ENCODE measurements around the gene CDX2. TPM values are rescaled to one million over a fixed set of nuclear protein-coding genes. Genes with fewer than 3 reads are reported as not detected.
A peak's percentile ranks its signal among the peaks of the same experiment; 100 is the strongest.

The CDX2 gene, protein sequence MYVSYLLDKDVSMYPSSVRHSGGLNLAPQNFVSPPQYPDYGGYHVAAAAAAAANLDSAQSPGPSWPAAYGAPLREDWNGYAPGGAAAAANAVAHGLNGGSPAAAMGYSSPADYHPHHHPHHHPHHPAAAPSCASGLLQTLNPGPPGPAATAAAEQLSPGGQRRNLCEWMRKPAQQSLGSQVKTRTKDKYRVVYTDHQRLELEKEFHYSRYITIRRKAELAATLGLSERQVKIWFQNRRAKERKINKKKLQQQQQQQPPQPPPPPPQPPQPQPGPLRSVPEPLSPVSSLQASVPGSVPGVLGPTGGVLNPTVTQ
- under 1 TPM; 0.09 to 0.34 TPM for total RNA-seq

DNA sequence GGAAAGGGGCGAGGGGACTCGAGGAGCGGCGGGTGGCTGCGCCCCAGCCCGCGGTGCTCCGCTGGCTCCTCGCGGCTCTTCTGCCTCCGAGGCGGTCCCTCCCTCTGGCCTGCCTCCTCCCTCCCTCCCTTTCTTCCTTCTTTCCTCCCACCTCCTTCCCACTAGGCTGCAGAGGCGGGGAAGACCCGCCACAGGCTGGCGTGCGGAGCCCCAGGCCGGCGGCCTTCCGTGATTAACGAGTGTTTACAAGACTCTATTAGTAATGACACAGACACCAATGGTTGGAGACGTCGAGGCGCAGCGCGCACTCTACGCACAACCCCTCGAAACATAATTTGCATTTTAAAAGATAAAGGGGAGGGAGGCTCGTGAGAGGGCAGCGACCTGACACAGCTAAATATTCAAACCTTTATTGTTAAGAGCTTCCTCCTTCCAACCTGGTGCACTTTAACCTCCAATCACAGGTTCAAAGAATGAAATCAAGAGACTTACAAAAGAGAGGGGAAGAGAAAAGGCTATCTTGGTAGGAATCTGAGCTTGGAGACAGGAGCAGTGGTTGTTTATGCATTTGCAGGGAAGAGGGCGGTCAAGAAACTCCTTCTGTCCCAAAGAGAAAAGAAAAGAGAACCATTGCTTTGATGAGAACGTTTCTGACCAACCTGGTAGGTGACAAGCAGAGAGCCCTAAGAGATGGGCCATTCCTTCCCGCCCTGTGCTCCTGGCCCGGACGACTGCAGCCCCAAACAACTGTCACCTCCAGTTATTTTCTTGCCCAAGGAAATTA is at the start of gene CDX2:
Gene CDX2 (minus strand): TSS at position 234 of the 784 bp plus-strand sequence. CDS start 309 bp downstream, outside the sequence.
- WGBS: 5% methylated on average over 34 of the region's 34 CpGs
- intact Hi-C loops (cut with DNase I): no loop called here
- H3K27me3 ChIP-seq (replicated peaks; ENCODE audit: insufficient read depth): peaks cover 54% of the 10 kb centered on the region
- H3K4me3 ChIP-seq: peak within 1 kb of the TSS in 1 of 2 donors; percentile 14
- no peaks in the 10 kb centered on the region for H3K9me3 ChIP-seq
- H3K4me1 ChIP-seq (replicated peaks): peaks cover 9% of the 10 kb centered on the region
- no peak within 1 kb of the TSS for H3K27ac ChIP-seq
- TF ChIP-seq POLR2A (IDR thresholded peaks at IDR 0.05): no peak
- no peak for TF ChIP-seq POLR2AphosphoS5 (IDR thresholded peaks at IDR 0.05)
- TF ChIP-seq, protein P1, sequence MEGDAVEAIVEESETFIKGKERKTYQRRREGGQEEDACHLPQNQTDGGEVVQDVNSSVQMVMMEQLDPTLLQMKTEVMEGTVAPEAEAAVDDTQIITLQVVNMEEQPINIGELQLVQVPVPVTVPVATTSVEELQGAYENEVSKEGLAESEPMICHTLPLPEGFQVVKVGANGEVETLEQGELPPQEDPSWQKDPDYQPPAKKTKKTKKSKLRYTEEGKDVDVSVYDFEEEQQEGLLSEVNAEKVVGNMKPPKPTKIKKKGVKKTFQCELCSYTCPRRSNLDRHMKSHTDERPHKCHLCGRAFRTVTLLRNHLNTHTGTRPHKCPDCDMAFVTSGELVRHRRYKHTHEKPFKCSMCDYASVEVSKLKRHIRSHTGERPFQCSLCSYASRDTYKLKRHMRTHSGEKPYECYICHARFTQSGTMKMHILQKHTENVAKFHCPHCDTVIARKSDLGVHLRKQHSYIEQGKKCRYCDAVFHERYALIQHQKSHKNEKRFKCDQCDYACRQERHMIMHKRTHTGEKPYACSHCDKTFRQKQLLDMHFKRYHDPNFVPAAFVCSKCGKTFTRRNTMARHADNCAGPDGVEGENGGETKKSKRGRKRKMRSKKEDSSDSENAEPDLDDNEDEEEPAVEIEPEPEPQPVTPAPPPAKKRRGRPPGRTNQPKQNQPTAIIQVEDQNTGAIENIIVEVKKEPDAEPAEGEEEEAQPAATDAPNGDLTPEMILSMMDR (IDR thresholded peaks at IDR 0.05): no peak
- no peak for DNase-seq (ENCODE audit: low spot score)
- H3K36me3 ChIP-seq: no peaks in the 10 kb centered on the region

DNA sequence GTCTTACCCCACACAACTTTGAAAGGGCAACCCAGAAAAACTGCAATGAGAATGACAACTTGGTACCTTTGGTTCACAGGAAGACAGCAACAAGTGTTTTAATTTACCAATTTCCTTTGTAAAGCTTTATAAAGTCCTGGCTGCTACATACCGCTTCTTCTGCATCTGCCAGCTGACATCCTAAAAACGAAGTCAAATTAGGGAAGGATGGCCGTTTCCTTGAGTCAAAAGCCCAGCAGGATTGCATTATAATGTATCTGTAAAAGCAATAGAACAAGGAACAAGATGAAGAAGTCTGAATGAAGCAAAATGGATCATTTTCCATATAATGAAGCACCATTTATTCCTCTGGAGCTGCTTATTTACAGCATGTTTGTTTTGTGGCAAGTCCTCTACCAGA is 45.2 kb upstream of the CDX2 start:
- WGBS: 54% methylated on average over 3 of the region's 3 CpGs
- no peaks in the 10 kb centered on the region for H3K27me3 ChIP-seq (replicated peaks; ENCODE audit: insufficient read depth)
- no peaks in the 10 kb centered on the region for H3K9me3 ChIP-seq
- no peaks in the 10 kb centered on the region for H3K36me3 ChIP-seq
- no peaks in the 10 kb centered on the region for H3K4me1 ChIP-seq (replicated peaks)
- H3K4me3 ChIP-seq: no peak overlapping the region
- intact Hi-C loops (cut with DNase I): no loop called here
- no peak for DNase-seq (ENCODE audit: low spot score)
- no peak overlapping the region for H3K27ac ChIP-seq
- TF ChIP-seq POLR2AphosphoS5 (IDR thresholded peaks at IDR 0.05) (no peak), POLR2A (IDR thresholded peaks at IDR 0.05) (no peak)
- TF ChIP-seq, protein P1 (IDR thresholded peaks at IDR 0.05): no peak

DNA sequence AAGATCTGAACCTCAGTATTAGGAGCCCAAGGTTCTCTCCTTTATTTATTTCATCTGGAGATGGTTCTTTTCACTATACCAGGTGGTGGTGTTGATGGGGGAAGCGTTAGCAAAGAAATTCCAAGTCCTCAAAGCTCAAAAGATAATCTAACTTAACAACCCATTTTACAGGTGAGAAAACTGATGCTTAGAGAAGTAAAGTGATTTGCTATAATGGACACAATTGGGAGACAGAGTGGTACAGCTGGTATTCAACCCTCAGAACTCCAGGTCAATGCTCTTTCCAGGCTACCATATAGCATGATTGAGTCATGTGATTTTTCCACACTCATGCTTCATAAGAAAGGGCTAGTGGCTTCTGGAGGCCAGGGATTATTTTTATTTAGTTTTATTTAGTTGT is 44.4 kb upstream of the CDX2 start:
- TF ChIP-seq POLR2A (IDR thresholded peaks at IDR 0.05): no peak
- intact Hi-C loops (cut with DNase I): no loop called here
- Histone ChIP-seq H3K9me3 (no peaks in the 10 kb centered on the region), H3K27me3 (replicated peaks; ENCODE audit: insufficient read depth) (no peaks in the 10 kb centered on the region), H3K4me1 (replicated peaks) (no peaks in the 10 kb centered on the region), H3K27ac (no peak overlapping the region), H3K4me3 (no peak overlapping the region), H3K36me3 (no peaks in the 10 kb centered on the region)
- DNase-seq (ENCODE audit: low spot score): no peak
- WGBS: 85% methylated on average over 1 of the region's 1 CpG

DNA sequence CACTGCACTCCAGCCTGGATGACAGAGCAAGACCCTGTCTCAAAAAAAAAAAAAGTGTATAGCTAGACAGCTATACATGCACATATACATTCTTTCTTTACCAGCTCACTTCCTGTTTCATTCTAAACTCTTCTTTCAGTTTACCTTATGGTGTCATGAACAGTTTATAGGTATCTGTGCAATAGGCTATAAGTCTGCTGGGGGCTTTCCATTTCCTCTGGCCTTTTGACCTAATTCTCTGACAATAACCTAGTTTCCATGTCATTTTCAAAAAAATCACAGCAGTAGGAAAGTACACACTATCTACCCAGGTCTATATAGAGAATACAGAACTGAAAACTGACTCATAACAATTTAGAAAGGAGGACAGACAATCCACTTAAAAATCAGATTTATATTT is 43.8 kb upstream of the CDX2 start:
- no peak for DNase-seq (ENCODE audit: low spot score)
- TF ChIP-seq, protein P1 (IDR thresholded peaks at IDR 0.05): no peak
- no peak for TF ChIP-seq POLR2AphosphoS5 (IDR thresholded peaks at IDR 0.05)
- TF ChIP-seq POLR2A (IDR thresholded peaks at IDR 0.05): no peak
- H3K27ac ChIP-seq: no peak overlapping the region
- H3K27me3 ChIP-seq (replicated peaks; ENCODE audit: insufficient read depth): no peaks in the 10 kb centered on the region
- H3K36me3 ChIP-seq: no peaks in the 10 kb centered on the region
- H3K4me3 ChIP-seq: no peak overlapping the region
- no peaks in the 10 kb centered on the region for H3K9me3 ChIP-seq
- intact Hi-C loops (cut with DNase I): no loop called here
- H3K4me1 ChIP-seq (replicated peaks): no peaks in the 10 kb centered on the region

DNA sequence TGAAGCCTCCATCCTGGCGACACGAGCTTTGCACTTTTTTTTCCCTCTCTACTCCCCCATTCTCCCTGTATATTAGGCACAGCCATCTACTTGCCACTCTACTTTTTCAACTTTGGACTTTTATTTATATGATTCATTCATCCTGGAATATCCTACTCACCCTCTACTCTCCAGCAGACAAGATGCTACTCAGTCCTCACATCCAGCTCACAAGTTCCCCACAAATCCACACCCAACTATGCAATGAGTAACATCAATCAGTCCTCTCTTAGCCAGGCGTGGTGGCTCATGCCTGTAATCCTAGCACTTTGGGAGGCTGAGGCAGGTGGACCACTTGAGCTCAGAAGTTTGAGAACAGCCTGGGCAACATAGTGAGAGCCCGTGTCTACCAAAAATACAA is 43.3 kb upstream of the CDX2 start:
- H3K27me3 ChIP-seq (replicated peaks; ENCODE audit: insufficient read depth): no peaks in the 10 kb centered on the region
- no peak overlapping the region for H3K27ac ChIP-seq
- intact Hi-C loops (cut with DNase I): no loop called here
- no peak overlapping the region for H3K4me3 ChIP-seq
- no peaks in the 10 kb centered on the region for H3K36me3 ChIP-seq
- no peak for TF ChIP-seq POLR2A (IDR thresholded peaks at IDR 0.05)
- TF ChIP-seq, protein P1 (IDR thresholded peaks at IDR 0.05): no peak
- no peak for TF ChIP-seq POLR2AphosphoS5 (IDR thresholded peaks at IDR 0.05)
- H3K9me3 ChIP-seq: no peaks in the 10 kb centered on the region
- H3K4me1 ChIP-seq (replicated peaks): no peaks in the 10 kb centered on the region
- 87% methylated on average over 4 of the region's 4 CpGs for WGBS
- no peak for DNase-seq (ENCODE audit: low spot score)
